Ishikawa (cell line): ENCODE data around the gene KCNC1.
A peak's percentile ranks its signal among the peaks of the same experiment; 100 is the strongest.

Experiments
- CEBPB ChIP-seq: IDR thresholded peaks from 2 replicates; pipeline ENCODE4 v1.6.1; 2012
- CREB1 ChIP-seq: IDR thresholded peaks from 2 replicates; pipeline ENCODE4 v1.6.1; 2012; ENCODE audit warnings: low read depth
- EGR1 ChIP-seq: IDR thresholded peaks from 2 replicates; pipeline ENCODE4 v1.6.1; 2012
- EP300 ChIP-seq: IDR thresholded peaks from 2 replicates; pipeline ENCODE4 v1.6.1; 2012; ENCODE audit warnings: borderline replicate concordance
- FOXM1 ChIP-seq: IDR thresholded peaks from 2 replicates; pipeline ENCODE4 v1.6.1; 2012; ENCODE audit warnings: low read depth, borderline replicate concordance
- NFIC ChIP-seq: IDR thresholded peaks from 2 replicates; pipeline ENCODE4 v1.6.1; 2012
- RAD21 ChIP-seq: IDR thresholded peaks from 2 replicates; pipeline ENCODE4 v1.6.1; 2012; ENCODE audit warnings: low read depth
- TAF1 ChIP-seq: IDR thresholded peaks from 2 replicates; pipeline ENCODE4 v1.6.1; 2012; ENCODE audit warnings: low read depth, mild to moderate bottlenecking
- TCF12 ChIP-seq: IDR thresholded peaks from 2 replicates; pipeline ENCODE4 v1.6.1; 2012; ENCODE audit warnings: low read depth
- TEAD4 ChIP-seq: IDR thresholded peaks from 2 replicates; pipeline ENCODE4 v1.6.1; 2012
- YY1 ChIP-seq: IDR thresholded peaks from 2 replicates; pipeline ENCODE4 v1.6.1; 2012; ENCODE audit warnings: low read depth
- ZBTB7A ChIP-seq: IDR thresholded peaks from 2 replicates; pipeline ENCODE4 v1.6.1; 2012; ENCODE audit warnings: low read depth
- TF ChIP-seq, protein P1 (sequence below): IDR thresholded peaks from 2 replicates; pipeline ENCODE4 v1.6.1; 2012
- TF ChIP-seq, protein P2 (sequence below): IDR thresholded peaks from 2 replicates; pipeline ENCODE4 v1.6.1; 2012
- TF ChIP-seq, protein P3 (sequence below): IDR thresholded peaks from 2 replicates; pipeline ENCODE4 v1.6.1; 2012; ENCODE audit warnings: low read depth, mild to moderate bottlenecking

The KCNC1 gene

DNA sequence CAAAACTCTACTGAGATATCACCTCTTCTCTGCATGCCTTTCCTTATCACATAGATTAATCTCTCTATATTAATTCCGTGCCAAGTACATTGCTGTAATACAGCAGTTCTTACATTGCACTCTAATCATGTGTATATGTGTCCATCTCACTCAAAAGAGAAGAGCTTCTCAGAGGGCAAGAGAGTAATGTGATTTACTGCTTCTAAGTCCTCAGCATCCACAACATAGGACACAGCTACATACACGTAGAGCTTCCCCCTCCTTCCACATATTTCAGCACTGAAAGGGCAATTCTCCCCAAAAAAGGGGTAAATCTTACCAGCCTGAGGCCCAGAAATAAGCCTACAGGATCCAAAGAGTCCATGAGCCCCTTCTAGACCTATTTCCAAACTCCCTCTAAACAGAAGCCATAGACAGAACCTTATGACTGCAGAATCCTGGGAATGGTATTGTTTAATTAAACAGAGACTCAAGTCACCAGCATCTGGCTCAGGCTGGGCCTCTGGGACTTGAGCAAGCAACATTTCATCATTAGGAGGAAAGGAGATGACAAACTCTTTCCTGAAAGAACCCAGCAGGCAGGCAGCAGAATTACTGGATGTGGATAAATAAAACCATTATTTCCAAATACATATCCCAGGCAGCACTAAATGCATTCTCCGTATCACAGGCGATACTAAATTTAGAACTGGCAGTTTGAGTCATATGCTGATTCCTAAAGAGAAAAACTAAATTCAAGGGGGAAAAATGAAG lies 87.2 kb downstream of the KCNC1 start:
- TF ChIP-seq, protein P1, sequence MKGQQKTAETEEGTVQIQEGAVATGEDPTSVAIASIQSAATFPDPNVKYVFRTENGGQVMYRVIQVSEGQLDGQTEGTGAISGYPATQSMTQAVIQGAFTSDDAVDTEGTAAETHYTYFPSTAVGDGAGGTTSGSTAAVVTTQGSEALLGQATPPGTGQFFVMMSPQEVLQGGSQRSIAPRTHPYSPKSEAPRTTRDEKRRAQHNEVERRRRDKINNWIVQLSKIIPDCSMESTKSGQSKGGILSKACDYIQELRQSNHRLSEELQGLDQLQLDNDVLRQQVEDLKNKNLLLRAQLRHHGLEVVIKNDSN: no peak
- TF ChIP-seq FOXM1: no peak
- no peak for TF ChIP-seq NFIC
- no peak for TF ChIP-seq YY1
- TF ChIP-seq TAF1: no peak
- TF ChIP-seq, protein P2, sequence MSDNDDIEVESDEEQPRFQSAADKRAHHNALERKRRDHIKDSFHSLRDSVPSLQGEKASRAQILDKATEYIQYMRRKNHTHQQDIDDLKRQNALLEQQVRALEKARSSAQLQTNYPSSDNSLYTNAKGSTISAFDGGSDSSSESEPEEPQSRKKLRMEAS: no peak
- no peak for TF ChIP-seq ZBTB7A
- TF ChIP-seq CEBPB: no peak

DNA sequence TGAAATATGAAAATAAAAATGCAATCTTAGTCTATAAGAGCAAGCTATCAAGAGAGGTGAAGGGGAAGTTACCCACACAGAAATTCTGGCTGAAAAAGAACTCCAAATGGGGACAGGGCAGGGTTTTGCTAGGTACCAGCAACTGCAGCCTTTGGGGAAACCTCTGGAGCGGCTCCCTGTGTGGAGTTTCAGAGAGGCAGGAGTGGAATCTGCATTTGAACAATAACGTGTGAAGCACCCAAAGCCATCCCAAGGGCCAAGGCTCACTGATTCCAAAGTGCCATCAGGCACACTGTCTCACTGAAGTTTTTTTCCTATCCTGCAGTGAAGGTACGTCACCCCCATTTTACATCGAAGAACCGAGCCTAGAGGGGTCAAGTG lies 87.8 kb downstream of the KCNC1 start:
- no peak for TF ChIP-seq FOXM1
- no peak for TF ChIP-seq RAD21

DNA sequence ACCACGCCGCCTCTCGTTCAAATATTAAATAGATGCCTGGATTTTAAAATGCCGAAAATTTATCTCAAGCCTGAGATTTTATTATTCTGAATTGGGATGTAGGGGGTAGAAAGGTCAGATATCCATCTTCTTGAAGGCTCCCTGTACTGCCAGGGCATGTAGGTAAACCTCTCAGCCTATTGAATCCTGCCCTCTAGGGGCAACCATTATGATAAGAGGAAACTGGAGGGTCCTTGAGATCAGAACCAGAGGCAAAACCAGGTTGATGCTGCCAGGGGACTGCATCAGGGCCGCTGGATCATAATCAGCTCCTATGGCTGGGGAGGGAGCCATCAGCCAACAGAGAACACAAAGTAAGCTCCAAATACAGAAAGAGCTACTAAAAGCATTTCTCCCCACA lies 92.4 kb downstream of the KCNC1 start:
- TF ChIP-seq RAD21 (peak; percentile 53), TCF12 (no peak)

DNA sequence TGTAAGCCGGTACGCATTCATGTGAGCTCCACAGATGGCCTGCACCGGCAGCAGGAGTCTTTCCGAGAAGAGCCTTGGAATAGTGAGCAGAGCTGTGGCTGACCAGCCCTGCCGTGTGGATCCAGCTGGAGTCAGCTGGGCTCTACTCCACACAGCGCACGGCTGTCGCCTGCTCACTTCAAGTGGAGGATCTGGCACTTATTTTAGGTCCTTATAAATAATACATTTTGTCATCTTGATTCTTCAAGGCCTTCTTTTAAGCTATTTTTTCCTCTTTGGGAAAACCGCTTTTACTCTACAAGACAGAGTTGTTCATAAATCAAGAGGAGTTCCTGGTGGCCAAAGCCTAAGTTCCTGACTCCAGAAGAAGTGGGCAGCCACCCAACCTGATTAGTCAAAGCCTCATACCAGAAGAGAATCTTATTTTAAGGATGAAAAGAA lies 93.8 kb downstream of the KCNC1 start:
- TF ChIP-seq NFIC (no peak), EGR1 (no peak), YY1 (no peak), FOXM1 (no peak), TAF1 (no peak), TCF12 (no peak), CEBPB (no peak), TEAD4 (no peak), RAD21 (no peak)
- TF ChIP-seq, protein P2: no peak

DNA sequence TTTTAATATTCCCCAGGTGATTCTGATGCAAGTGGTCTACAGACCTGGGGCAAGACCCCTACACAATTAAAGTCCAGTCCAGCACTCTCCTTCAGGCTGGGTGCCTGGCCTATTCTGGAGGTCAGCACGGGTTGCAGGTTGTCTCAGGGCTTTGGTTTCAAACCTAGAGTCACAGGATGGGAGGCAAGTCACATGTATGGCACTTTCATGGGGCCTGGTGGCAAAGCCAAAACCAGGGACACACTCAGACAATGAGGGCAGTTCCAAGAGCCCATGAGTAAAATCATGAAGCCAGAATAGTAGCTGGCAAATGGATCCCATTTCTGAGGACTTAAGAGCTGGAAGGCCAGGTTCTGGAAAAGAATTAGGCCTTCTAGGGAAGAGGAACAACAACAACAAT lies 96.6 kb downstream of the KCNC1 start:
- TF ChIP-seq FOXM1 (no peak), YY1 (no peak), ZBTB7A (no peak), CEBPB (no peak), TAF1 (no peak), EGR1 (no peak), RAD21 (no peak), TCF12 (no peak), CREB1 (no peak), NFIC (no peak), EP300 (no peak)
- TF ChIP-seq, protein P1: no peak
- TF ChIP-seq, protein P3, sequence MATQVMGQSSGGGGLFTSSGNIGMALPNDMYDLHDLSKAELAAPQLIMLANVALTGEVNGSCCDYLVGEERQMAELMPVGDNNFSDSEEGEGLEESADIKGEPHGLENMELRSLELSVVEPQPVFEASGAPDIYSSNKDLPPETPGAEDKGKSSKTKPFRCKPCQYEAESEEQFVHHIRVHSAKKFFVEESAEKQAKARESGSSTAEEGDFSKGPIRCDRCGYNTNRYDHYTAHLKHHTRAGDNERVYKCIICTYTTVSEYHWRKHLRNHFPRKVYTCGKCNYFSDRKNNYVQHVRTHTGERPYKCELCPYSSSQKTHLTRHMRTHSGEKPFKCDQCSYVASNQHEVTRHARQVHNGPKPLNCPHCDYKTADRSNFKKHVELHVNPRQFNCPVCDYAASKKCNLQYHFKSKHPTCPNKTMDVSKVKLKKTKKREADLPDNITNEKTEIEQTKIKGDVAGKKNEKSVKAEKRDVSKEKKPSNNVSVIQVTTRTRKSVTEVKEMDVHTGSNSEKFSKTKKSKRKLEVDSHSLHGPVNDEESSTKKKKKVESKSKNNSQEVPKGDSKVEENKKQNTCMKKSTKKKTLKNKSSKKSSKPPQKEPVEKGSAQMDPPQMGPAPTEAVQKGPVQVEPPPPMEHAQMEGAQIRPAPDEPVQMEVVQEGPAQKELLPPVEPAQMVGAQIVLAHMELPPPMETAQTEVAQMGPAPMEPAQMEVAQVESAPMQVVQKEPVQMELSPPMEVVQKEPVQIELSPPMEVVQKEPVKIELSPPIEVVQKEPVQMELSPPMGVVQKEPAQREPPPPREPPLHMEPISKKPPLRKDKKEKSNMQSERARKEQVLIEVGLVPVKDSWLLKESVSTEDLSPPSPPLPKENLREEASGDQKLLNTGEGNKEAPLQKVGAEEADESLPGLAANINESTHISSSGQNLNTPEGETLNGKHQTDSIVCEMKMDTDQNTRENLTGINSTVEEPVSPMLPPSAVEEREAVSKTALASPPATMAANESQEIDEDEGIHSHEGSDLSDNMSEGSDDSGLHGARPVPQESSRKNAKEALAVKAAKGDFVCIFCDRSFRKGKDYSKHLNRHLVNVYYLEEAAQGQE: no peak
- TF ChIP-seq, protein P2: no peak

DNA sequence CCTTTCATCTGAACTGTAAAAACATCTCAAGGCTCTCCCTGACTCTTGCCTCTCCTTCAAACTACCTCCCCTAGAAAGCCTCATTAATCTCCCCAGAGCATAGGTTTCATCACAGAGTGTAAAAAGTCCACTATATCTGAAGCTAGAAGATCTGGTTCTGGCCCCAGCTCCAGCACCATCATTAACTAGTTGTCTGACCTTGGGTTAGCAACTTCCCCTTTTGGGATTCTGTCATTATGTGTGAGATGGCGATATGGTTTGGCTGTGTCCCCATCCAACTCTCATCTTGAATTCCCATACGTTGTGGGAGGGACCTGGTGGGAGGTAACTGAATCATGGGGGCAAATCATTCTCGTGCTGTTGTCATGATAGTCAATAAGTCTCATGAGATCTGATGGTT lies 97.3 kb downstream of the KCNC1 start:
- TF ChIP-seq RAD21: no peak
- no peak for TF ChIP-seq CREB1
- TF ChIP-seq CEBPB: no peak
- TF ChIP-seq TAF1: no peak
- TF ChIP-seq, protein P2: no peak
- no peak for TF ChIP-seq EGR1
